RWPE2 (cell line): ENCODE data around the gene TSC22D4.

Source experiments
- ATAC-seq: fragments of 200-7000 bp; cut with Tn5 transposase; 3 replicates; pipeline ENCODE4 v1.9.1; 2021; ENCODE audit warnings: low read depth
- DNase-seq: peaks from one replicate; pipeline ENCODE4 v3.0.0-alpha.2; 2020; ENCODE audit warnings: low spot score
- H3K27ac ChIP-seq: fragments of 450-650 bp; 2 replicates; pipeline ENCODE4 v1.5.1; 2017; ENCODE audit warnings: mild to moderate bottlenecking; ENCODE audit not compliant: poor library complexity, severe bottlenecking
- H3K27me3 ChIP-seq: fragments of 250-450 bp; sonication (Bioruptor Pico); 2 replicates; pipeline ENCODE4 v1.5.1; 2021; ENCODE audit warnings: mild to moderate bottlenecking, moderate library complexity; ENCODE audit not compliant: insufficient read depth, poor library complexity, severe bottlenecking
- H3K36me3 ChIP-seq: fragments of 250-450 bp; sonication (Bioruptor Pico); 2 replicates; pipeline ENCODE4 v1.5.1; 2020; ENCODE audit warnings: low read depth, mild to moderate bottlenecking, moderate library complexity
- H3K4me1 ChIP-seq: fragments of 250-450 bp; sonication (Bioruptor Pico); 2 replicates; pipeline ENCODE4 v1.5.1; 2021; ENCODE audit warnings: mild to moderate bottlenecking, moderate library complexity; ENCODE audit not compliant: insufficient read depth, poor library complexity, severe bottlenecking
- H3K4me3 ChIP-seq: fragments of 250-450 bp; sonication (Bioruptor Pico); 2 replicates; pipeline ENCODE4 v1.5.1; 2021; ENCODE audit warnings: mild to moderate bottlenecking, moderate library complexity; ENCODE audit not compliant: severe bottlenecking
- H3K9me3 ChIP-seq: fragments of 250-450 bp; sonication (Bioruptor Pico); 2 replicates; pipeline ENCODE4 v1.5.1; 2021; ENCODE audit warnings: mild to moderate bottlenecking, moderate library complexity; ENCODE audit not compliant: severe bottlenecking
- TF ChIP-seq, protein P1 (sequence below): fragments of 450-650 bp; IDR thresholded peaks from one replicate; pipeline ENCODE4 v1.5.1; 2017; ENCODE audit warnings: mild to moderate bottlenecking, moderate library complexity; ENCODE audit not compliant: poor library complexity, severe bottlenecking

TSC22D4 gene

GRCh38 chr7:100496509-100496908 lies 17.5 kb upstream of the TSC22D4 start:
- H3K27me3 ChIP-seq = no peaks in the 10 kb centered on the region
- DNase-seq (no peak), ATAC-seq (no peak)
- H3K4me1 ChIP-seq = no peaks in the 10 kb centered on the region
- TF ChIP-seq, protein P1, sequence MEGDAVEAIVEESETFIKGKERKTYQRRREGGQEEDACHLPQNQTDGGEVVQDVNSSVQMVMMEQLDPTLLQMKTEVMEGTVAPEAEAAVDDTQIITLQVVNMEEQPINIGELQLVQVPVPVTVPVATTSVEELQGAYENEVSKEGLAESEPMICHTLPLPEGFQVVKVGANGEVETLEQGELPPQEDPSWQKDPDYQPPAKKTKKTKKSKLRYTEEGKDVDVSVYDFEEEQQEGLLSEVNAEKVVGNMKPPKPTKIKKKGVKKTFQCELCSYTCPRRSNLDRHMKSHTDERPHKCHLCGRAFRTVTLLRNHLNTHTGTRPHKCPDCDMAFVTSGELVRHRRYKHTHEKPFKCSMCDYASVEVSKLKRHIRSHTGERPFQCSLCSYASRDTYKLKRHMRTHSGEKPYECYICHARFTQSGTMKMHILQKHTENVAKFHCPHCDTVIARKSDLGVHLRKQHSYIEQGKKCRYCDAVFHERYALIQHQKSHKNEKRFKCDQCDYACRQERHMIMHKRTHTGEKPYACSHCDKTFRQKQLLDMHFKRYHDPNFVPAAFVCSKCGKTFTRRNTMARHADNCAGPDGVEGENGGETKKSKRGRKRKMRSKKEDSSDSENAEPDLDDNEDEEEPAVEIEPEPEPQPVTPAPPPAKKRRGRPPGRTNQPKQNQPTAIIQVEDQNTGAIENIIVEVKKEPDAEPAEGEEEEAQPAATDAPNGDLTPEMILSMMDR = no peak
- no peak overlapping the region for H3K27ac ChIP-seq
- H3K36me3 ChIP-seq = no peaks in the 10 kb centered on the region
- H3K4me3 ChIP-seq = no peak overlapping the region
- no peaks in the 10 kb centered on the region for H3K9me3 ChIP-seq

GRCh38 chr7:100493476-100494264 lies 14.7 kb upstream of the TSC22D4 start:
- H3K4me1 ChIP-seq = no peaks in the 10 kb centered on the region
- TF ChIP-seq, protein P1 = peak; percentile 9
- H3K27ac ChIP-seq = no peak overlapping the region
- H3K36me3 ChIP-seq = no peaks in the 10 kb centered on the region
- peak; percentile 62 for ATAC-seq
- H3K4me3 ChIP-seq = peak overlapping the region; percentile 20
- H3K27me3 ChIP-seq = no peaks in the 10 kb centered on the region
- H3K9me3 ChIP-seq = no peaks in the 10 kb centered on the region
- no peak for DNase-seq

GRCh38 chr7:100492738-100493475 lies 13.9 kb upstream of the TSC22D4 start:
- no peaks in the 10 kb centered on the region for H3K4me1 ChIP-seq
- H3K27me3 ChIP-seq = no peaks in the 10 kb centered on the region
- ATAC-seq (no peak), DNase-seq (no peak)
- H3K36me3 ChIP-seq = no peaks in the 10 kb centered on the region
- TF ChIP-seq, protein P1 = no peak
- H3K27ac ChIP-seq = no peak overlapping the region
- H3K9me3 ChIP-seq = no peaks in the 10 kb centered on the region
- peak overlapping the region; percentile 20 for H3K4me3 ChIP-seq

DNA sequence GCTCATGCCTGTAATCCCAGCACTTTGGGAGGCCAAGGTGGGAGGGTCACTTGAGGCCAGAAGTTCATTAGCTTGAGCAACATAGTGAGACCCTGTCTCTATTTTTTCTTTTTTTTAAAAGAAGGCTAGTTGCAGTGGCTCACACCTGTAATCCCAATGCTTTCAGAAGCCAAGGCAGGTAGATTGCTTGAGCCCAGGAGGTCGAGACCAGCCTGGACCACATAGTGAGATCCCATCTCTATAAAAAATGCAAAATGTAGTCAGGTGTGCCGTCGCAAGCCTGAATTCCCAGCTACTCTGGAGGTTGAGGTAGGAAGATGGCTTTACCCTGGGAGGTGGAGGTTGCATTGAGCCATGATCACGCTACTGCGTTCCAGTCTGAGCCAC lies 12.2 kb upstream of the TSC22D4 start:
- Histone ChIP-seq H3K4me3 (no peak overlapping the region), H3K27ac (no peak overlapping the region), H3K27me3 (no peaks in the 10 kb centered on the region), H3K36me3 (no peaks in the 10 kb centered on the region), H3K9me3 (no peaks in the 10 kb centered on the region), H3K4me1 (no peaks in the 10 kb centered on the region)
- ATAC-seq = no peak
- TF ChIP-seq, protein P1 = no peak
- DNase-seq = no peak
